ENCODE measurements around the gene TAGLN.

DNA sequence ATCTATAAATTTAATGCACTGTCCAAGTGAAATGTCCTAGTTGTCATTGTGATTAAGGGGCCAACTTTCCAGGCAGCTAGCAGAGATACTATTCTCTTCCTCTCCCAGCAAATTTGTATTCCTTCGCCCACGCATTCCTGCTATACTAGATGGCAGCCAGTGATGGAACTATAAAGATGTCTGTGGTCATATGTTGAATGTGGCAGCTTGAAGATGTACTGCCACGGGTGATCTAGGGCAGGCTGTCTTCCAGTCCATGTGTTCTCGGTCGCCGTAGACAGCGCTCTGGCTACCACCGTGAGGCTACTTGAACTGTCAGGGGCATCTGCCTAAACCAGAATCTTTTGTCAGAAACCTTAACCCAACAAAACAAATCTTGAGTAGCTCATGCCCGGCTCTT lies 29.0 kb upstream of the TAGLN start:
- TF ChIP-seq, protein P1, sequence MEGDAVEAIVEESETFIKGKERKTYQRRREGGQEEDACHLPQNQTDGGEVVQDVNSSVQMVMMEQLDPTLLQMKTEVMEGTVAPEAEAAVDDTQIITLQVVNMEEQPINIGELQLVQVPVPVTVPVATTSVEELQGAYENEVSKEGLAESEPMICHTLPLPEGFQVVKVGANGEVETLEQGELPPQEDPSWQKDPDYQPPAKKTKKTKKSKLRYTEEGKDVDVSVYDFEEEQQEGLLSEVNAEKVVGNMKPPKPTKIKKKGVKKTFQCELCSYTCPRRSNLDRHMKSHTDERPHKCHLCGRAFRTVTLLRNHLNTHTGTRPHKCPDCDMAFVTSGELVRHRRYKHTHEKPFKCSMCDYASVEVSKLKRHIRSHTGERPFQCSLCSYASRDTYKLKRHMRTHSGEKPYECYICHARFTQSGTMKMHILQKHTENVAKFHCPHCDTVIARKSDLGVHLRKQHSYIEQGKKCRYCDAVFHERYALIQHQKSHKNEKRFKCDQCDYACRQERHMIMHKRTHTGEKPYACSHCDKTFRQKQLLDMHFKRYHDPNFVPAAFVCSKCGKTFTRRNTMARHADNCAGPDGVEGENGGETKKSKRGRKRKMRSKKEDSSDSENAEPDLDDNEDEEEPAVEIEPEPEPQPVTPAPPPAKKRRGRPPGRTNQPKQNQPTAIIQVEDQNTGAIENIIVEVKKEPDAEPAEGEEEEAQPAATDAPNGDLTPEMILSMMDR (IDR thresholded peaks at IDR 0.05): no peak
- no peak for TF ChIP-seq POLR2A (IDR thresholded peaks at IDR 0.05)
